Activated gamma-delta T cell treated with Interleukin-2 at 50 U/mL for 16 hours (primary cell): Measurements from ENCODE around the gene GRID2IP.

Source experiments
- DNase-seq: peaks from one replicate; pipeline ENCODE4 v3.0.0-alpha.2; 2020

GRID2IP gene

DNA sequence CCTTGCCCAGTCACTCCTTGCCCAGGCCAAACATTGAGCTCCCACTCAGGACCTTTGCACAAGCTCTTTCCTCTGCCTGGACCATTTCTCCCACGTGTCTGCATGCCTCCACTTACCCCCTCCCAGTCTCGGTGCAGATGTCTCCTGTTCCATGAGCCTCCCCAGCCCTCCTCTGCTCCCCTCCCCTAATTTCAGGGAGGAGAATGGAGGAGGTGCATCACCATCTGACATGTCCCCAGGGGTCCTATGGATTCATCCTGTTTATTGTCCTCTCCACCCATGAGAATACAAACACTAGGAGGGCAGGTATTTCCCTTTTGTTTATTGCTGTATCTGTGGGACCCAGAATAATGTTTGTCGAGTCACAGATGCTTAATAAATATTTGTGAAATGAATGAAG is 8.6 kb upstream of the GRID2IP start:
- no peak for DNase-seq

DNA sequence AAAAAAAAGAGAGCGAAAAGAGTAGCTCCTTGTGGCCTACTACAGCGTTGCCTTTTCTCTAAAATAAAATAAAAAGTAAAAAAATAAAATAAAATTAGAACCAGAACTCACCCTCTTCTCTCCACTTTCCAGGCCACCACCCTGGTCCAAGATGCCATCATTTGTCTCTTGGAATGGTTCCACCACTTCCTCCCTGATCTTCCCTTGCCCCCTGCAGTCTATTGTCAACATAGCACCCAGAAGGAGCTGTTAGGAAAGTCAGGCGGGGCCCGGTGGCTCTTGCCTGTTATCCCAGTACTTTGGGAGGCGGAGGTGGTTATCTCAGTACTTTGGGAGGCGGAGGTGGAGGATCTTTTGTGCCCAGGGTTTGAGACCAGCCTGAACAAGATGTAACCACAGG is 7.6 kb upstream of the GRID2IP start:
- DNase-seq: no peak

DNA sequence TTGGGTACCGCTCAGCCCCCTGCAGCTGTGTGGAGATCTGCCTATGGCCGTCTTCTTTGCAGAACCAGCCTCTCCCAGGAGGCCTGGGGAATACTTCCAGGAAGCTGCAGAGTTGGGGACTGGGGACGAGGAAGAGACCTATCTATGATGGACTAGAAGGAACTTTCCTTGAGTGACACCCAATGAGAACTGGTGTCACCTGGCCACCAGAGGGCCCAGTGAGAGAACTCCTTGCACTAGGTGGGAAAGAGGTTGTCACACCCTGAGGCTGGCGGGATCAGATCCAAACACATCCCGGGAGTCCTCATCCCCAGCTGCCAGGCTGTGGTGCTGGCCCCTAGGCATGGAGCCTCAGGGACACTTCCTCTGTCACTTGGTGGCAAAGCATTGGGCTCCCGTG is 4.9 kb upstream of the GRID2IP start:
- no peak for DNase-seq

DNA sequence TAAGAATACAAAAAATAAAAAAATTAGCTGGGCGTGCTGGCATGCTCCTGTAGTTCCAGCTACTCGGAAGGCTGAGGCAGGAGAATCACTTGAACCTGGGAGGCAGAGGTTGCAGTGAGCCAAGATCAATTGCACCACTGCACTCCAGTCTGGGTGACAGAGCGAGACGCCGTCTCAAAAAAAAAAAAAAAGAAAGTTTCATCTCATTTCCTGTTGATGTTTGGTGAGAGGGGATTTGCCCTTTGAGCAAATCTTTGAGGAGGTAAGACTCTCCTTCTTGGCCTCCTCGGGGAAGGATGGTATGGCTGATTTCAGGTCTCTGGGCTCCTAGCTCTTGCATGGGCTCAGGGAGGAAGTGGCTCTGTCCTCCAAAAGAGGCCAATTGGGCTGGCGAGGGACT is 3.6 kb upstream of the GRID2IP start:
- no peak for DNase-seq

DNA sequence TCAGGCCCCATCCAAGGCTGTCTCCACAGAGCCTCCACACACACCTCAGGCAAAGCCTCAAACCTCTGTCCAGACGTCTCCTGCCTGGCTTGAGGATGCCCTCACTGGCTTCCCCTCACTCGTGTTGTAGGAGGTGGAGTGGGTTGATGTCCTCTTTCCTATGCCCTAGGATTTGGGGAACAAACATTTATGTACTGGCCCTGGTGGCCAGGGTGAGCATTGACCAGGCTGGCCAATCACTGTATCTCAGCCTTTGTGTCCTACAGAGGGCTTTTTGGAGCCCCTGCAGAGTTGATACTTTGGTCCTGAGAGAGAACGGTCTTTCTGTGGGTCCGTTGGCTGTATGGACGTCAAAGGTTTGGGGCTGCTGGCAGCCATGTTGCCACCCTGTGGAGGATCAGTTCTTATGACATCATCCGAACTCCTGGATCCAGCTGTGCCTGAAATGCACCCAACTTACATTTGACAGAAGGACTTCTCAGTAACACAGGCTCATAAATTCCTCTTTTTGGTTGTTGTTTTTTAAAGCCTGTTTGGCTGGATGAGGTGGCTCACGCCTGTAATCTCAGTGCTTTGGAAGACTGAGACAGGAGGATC is 2.3 kb upstream of the GRID2IP start:
- no peak for DNase-seq

DNA sequence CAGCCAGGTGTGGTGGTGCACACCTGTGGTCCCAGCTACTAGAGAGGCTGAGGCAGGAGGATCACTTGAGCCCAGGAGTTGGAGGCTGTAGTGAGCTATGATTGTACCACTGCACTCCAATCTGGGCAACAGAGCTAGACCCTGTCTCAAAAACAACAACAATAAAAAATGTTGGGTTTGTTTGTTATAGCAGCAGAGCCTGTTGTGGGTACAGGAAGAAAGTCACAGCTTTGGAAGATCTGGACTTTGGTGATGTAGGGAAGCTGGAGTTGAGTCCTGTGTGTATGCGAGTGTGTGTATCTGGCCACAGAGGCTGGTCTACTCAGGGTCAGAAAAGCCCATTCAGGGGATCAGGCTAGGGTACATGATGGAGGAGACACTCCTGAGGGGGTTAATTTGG is 3.9 kb downstream of the GRID2IP start:
- no peak for DNase-seq

DNA sequence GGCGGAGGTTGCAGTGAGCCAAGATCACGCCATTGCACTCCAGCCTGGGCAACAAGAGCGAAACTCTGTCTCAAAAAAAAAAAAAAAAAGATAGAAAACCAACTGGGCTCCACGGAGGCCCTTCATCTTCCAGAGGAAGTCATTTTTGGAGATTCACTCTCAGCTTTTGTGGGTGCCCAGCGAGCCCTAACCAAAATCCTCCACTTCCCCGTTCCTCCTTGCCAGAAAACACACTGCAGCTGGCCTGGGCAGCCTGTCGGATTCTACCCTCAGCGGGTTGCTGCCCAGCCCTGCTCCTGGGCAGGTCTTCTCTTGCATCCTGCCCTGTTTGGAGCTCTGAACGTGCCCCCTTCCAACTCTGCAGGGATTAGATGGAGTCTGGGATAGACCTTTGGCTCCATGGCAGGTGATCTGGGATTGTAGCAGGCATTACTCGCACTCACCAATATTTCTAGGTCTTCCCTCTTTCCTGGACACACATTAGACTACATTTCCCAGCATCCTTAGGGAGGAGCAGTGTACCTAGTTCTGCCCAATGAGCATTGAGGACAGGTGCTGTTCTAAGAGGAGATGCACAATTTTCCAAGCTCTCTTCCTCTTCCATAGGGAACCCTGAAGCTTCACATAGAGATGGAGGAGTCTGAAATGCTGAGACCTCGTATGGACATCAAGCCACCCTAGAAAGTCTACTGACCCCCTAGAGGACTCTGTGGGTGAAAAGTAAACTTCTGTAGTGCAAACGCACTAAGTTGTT is 4.6 kb downstream of the GRID2IP start:
- DNase-seq: no peak

DNA sequence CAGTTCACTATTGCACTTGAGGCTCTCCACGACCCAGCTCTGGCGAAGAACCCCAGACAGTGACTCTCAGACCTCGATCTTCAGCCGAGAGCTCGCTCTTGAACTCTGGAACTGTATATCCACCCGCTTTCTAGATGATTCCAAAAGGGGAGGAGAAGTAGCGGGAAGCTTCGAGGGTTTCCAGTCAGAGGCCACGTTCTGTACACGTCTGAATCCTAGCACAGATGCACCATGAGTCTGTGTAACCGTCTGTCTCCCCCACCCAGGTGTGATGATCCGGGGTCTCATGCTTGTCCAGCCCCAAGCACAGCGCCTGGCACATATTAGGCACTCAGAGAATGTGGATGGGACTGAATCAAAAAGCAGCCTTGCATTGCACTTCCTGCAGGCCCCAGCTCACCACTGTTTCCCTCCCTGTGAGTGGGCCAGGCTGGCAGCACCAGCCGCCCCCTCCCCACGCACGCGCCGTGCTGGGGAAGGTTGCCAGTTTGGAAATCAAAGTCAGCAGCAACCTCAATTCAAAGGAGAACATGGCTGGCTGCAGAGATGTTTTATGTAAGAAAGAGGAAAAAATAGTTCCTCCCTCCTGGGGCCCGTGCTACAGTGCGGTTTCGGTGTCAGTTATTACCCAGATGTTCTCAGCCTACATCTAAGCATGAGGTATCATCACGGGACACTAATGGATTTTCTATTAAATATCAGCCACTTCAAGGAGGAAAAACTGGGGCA is 5.7 kb downstream of the GRID2IP start:
- DNase-seq: no peak

DNA sequence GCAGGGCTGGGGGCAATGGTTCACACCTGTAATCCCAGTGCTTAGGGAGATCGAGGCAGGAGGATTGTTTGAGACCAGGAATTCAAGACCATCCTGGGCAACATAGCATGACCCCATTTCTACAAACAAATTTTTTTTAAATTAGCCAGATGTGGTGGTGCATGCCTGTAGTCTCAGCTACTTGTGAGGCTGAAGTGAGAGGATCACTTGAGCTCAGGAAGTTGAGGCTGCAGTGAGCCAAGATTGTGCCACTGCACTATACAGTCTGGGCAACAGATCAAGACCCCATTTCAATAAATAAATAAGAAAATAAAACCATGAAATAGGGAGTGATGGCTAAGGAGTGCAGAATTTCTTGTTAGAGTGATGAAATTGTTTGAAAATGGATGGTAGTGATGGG is 8.9 kb downstream of the GRID2IP start:
- DNase-seq: no peak

DNA sequence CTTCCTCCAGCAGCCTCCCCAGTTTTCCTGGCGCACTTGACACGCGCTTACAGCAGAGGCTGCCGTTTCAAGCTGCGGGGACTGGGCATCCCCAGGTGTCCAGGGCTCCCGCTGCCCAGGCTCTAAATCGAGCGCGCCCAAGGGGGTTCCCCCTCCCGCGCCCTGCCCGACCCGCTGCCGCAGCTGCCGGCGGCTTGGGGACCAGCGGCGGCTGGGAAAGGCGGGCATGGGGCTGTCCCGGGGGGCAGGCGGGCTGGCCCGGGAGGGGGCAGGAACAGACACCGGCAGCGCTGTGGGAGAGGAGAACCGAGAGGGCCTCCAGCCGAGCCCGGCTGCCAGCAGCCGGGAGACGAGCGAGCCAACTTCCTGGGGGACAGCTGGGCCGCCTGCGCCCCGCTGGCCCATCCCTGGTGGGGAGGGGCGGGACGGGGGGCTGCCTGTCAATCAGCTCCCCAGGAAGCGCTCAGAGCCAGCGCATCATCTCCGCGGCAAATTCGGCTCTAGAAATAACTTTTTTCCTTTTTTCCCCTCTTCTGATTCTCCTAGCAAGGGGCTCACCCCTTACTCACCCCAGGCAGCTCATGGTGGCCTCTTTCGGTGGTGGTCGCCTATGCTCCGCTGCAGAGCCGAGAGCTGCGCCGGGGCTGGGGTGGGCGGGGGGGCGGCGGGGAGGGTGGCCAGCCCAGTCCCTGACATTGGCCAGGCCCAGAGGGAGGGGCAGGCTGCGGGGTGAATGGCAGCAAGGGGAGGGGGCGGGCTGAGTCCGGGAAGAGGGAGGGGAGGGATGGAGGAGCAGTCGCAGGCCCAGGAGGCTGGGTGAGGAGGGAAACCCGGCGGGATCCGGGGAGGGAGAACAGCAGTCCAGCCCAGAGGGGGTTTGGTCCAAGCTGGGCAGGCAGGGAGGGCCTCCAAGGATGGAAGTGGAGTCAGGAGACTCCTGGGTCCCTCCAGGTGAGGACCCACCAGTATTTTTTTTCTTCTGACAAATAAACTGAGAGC is 14.7 kb downstream of the GRID2IP start:
- DNase-seq: no peak

DNA sequence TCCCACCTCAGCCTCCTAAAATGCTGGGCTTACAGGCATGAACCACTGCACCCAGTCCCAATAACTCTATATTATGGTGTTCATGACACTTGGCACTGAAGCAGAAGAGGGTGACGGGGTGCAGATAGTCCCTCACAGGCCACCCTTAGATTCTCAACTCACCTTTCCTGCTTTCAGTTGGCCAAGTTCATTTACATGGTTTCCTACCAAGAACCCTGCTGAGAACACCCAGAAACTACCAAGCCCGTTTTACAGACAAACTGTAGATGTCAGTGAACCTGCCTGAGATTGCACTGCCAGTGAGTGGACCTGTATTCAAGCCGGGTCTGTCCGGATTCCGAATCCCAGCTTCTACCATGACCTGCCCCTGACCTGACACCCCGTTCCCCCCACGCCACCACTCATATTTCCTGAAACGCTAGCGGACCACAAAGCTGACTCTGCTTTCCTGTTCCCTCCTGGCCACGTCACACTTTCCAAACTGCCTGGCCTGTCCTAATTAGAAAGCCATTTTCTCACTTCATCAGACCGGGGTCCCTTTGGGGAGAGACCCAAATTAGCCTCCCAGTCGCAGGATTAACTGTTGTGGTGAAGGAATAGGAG is 17.3 kb downstream of the GRID2IP start:
- DNase-seq: no peak

DNA sequence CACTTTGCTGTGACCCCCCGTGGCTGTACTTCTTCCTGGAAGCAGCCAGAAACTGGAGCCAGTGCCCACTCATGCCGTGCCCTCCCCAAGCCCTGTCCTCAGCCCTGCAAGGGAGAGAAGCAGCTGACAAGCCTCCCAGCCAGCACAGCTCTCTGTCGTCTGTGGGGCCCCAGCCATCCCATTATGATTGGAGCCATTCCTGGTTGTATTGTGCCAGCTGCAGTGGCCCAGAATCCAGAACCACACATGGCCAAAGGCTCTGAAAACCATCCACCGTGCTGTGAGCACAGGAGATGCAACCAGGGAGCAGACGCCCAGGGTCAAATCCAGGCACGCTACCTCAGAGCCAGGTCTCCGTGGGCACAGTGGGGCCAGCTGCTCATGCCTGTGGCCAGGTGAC is 18.7 kb downstream of the GRID2IP start:
- no peak for DNase-seq

DNA sequence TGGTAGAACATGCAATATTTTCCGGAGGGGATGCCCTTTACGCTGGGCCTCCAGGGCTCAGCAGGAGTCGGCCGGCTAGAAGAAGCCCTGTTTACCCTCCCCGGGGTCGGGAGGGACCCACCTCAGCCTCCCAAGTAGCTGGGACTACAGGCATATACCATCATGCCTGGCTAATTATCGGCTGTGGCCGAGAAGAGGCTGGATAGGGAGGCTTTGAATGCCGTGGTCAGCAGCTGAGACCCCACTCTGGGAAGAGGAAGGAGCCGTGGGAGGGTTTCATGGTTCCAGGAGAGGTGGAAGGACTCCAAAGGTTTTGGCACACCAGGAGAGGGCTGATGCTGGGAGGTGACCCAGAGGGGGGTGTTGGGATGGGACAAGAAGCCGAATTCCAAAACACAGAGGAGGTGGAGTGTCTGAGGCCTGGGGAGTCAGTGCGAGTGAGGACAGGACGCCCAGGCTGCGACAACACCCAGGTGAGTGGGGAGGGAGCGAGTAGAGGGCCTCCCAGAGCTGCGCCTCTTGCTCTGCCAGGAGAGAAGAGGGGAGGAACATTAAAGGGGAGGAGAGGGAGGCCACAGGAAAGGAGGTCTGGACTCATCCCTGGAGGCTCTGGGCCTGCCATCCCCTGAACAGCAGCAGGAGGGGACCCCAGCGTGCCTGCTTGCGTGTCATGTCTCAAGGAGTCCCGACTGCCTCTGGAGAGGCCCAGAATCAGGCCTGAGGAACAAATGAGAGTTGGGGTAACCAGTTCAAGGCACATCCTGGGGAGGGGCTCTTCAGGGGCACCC is 19.6 kb downstream of the GRID2IP start:
- no peak for DNase-seq

DNA sequence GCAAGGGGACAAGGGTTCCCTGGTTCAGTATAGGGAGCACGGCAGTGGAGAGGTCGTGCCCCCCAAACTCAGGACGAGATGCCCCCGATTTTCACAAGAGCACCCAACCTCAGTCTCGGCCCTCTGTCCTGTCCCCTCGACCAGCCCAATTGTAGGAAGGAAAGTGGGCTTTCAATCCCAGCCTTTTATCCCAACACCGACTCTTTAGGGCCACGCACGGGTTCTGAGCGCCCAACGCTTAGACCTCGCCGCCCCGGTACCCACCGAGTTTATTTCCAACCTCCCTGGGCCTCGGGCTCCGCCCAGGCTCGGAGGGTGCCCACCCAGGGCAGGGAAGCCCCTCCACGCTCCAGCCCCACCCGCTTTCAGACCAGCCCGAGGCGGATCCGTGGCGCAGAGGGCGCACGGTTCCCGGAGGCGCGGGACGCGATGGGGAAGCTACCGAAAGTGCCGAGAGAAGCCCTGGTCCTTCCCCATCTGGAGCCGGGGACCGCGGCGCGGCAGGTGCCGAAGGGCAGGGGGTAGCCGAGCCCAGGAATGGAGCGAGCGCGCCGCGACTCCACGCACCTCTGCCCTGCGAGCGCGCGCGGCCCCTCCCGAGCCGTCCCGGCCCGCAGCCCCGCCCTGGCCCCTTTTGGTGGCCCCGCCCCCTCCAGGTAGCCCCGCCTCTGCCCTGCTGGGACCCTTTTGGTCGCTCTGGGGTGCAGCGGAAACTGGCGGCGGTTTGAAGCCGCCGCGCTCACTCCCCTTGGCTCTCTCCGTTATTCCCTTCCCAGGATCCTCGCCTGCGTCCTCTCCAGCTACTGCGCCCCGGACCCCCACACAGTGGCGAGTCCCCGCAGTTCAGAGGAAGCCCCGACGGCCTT is 20.4 kb downstream of the GRID2IP start:
- DNase-seq: peak; percentile 66

DNA sequence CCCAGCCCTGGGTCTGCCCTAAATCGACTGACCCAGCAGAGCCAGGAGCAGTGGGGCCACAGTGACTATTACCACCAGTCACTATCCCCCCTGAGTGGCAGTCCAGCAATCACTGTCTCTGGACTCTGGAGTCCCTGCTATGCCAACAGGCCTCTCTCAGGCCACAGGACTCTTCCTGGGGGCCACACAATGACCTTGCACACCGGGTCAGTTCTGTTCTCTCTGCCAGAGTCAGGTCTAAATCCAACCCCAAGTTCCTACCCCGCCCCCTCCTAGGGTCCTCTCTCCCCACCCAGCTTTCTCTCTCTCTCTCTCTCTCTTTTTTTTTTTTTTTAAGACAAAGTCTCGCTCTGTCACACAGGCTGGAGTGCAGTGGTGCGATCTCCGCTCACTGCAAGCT is 21.6 kb downstream of the GRID2IP start:
- no peak for DNase-seq

DNA sequence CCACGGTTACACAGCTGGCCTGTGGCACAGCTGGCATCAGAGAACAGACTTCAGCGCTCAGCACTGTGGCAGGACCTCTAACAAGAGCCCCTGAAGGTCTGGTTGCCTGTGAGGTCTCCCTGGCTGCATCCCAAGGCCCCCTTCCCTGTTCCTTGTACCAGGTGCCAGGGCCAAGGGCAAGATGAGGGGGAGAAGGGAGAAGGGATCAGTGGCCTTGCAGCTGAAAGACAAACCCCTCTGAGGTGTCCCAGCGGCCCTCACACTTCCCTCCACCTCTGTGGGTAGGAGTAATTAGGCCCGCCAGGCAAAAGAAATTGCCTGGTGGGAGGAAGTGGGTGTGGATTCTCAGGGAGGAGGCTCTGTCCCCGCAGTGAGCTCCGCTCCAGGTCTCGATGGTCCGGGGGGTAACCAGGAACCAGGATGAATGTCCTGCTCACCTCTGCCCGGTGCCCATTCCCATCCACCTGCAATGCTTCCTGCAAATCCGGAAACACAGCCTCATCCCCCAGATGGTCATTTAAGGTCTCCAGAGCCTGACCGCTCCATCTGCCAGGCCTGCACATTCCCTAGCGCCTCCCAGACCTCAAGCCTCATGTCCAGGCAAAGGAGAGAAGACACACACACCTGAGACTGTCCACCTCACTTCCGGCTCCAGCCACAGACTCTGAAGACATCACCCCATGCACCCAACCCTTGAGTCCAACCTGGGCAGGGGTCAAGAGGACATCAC is 22.7 kb downstream of the GRID2IP start:
- no peak for DNase-seq

DNA sequence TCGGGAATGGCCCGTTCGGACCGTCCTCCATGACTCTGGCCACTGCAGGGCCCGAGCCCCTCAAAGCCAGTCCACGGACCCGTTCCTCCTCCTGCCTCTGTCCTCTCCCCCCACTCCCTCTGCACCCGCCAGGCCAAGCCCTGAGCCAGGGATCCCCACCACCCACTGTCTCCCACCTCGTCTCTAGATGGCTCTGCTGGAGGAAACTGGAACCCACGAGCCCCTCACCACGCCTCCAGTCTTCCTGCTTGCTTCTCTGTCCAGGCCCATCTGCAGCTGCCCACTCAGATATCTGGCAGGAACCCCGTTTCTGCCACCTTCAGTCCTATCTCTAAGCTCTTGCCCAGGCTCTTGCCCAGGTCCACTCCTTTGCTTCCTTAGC is 24.3 kb downstream of the GRID2IP start:
- no peak for DNase-seq

DNA sequence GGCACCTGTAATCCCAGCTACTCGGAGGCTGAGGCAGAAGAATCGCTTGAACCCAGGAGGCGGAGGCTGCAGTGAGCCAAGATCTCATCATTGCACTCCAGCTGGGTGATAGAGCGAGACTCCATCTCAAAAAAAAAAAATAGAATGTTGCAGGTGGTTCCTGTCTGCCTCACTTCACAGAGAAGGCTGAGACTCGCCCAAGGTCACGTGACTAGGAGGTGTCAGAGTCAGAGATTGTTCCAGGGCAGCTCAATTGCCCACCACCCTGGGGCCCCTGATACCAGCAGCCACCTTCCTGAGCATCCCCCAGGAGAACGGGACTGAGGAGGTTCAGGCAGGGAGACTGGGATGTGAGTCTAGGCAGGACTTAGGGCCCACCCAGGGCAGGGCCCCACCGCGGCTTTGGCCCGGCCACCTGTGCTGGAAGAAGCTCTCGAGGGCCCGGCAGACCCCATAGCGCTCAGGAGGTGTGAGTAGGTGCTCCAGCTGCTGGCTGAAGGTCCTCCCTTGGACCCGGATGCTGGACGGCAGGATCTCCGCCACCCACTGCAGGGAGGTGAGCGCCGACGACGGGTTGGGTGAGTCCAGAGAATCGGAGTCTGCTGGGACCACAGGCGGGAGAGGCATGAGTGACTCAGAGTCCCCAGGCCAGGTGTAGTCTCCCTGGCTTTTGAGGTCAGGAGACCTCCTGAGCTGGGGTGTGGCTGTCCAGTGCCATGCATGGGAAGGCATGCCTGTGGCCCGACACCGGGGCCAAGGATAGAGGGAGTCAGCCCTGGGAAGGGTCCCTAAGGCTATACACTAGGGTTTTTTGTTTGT is 30.9 kb downstream of the GRID2IP start:
- DNase-seq: no peak

DNA sequence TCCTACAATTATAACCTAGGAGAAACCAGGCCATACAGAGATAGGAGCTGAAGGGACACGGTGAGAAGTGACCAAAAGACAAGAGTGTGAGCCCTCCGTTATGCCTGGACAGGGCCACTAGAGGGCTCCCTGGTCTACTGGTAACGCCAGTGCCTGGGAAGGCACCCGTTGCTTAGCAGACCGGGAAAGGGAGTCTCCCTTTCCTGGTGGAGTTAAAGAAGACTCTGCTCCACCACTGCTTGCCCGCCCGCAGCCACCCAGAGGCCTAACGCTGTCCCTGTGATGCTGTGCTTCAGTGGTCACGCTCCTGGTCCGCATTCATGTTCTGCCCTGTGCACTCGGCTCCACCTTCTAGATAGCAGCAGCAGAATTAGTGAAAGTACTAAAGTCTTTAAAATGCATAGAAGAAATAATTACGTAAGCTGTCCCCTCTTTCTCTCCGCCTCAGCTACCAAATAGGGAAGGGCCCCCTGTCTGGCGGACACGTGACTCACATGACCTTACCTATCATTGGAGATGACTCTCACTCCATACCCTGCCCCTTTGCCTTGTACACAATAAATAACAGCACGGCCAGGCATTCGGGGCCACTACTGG is 34.8 kb downstream of the GRID2IP start:
- DNase-seq: peak; percentile 67
